Mucosa of rectum (tissue), 2 donors: ENCODE measurements around the gene MOV10.
"Not testable (repeated sequence)": the region's sequence is repeated elsewhere in the genome, so short reads cannot be mapped to it uniquely, and the experiment has no call there.

Experiments
- H3K27ac ChIP-seq, 2 donors: one replicate each; pipeline ENCODE4 v1.7.0; 2013; ENCODE audit warnings: inconsistent platforms in 2 of 2, low read depth in 2 of 2, low read length in 2 of 2
- H3K27me3 ChIP-seq, 2 donors: one replicate each; pipeline ENCODE4 v1.7.0; 2013; ENCODE audit warnings: low read length in 2 of 2; ENCODE audit not compliant: control insufficient read depth in 2 of 2, insufficient read depth in 2 of 2
- H3K36me3 ChIP-seq, 2 donors: one replicate each; pipeline ENCODE4 v1.7.0; 2013; ENCODE audit warnings: low read length in 2 of 2; ENCODE audit not compliant: control insufficient read depth in 2 of 2, insufficient read depth in 2 of 2
- H3K4me1 ChIP-seq, 2 donors: one replicate each; pipeline ENCODE4 v1.7.0; 2013; ENCODE audit warnings: low read length in 2 of 2, mild to moderate bottlenecking in 1 of 2; ENCODE audit not compliant: control insufficient read depth in 2 of 2, insufficient read depth in 2 of 2
- H3K4me3 ChIP-seq, 2 donors: one replicate each; pipeline ENCODE4 v1.7.0; 2013; ENCODE audit warnings: low read length in 2 of 2
- H3K9ac ChIP-seq, 2 donors: one replicate each; pipeline ENCODE4 v1.7.0; 2013; ENCODE audit warnings: low read length in 2 of 2, low read depth in 1 of 2, mild to moderate bottlenecking in 1 of 2
- H3K9me3 ChIP-seq, 2 donors: one replicate each; pipeline ENCODE4 v1.7.0; 2013; ENCODE audit warnings: low read length in 2 of 2; ENCODE audit not compliant: control insufficient read depth in 2 of 2
- donor health status: healthy.
- donor health status: Normal muscosa, but diverticular disease.

Gene MOV10

GRCh38 chr1:112637254-112638109 lies 37.0 kb upstream of the MOV10 start:
- no peaks in the 10 kb centered on the region for H3K27me3 ChIP-seq
- H3K9ac ChIP-seq = no peak overlapping the region
- no peak overlapping the region for H3K4me3 ChIP-seq
- H3K27ac ChIP-seq = no peak overlapping the region
- no peaks in the 10 kb centered on the region for H3K36me3 ChIP-seq
- no peaks in the 10 kb centered on the region for H3K9me3 ChIP-seq
- H3K4me1 ChIP-seq = peaks cover 9 to 11% of the 10 kb centered on the region in 2 donors

GRCh38 chr1:112638110-112638428 lies 36.4 kb upstream of the MOV10 start:
- no peak overlapping the region for H3K27ac ChIP-seq
- H3K9me3 ChIP-seq = no peaks in the 10 kb centered on the region
- H3K36me3 ChIP-seq = no peaks in the 10 kb centered on the region
- H3K4me3 ChIP-seq = no peak overlapping the region
- no peak overlapping the region for H3K9ac ChIP-seq
- H3K27me3 ChIP-seq = no peaks in the 10 kb centered on the region
- H3K4me1 ChIP-seq = peaks cover 9 to 11% of the 10 kb centered on the region in 2 donors

GRCh38 chr1:112640437-112640836 lies 34.0 kb upstream of the MOV10 start:
- H3K9ac ChIP-seq = not testable (repeated sequence)

GRCh38 chr1:112643080-112643479 lies 31.4 kb upstream of the MOV10 start:
- Histone ChIP-seq H3K27me3 (no peaks in the 10 kb centered on the region), H3K4me1 (no peaks in the 10 kb centered on the region), H3K9ac (no peak overlapping the region), H3K9me3 (no peaks in the 10 kb centered on the region), H3K36me3 (peaks cover 3 to 8% of the 10 kb centered on the region in 2 donors), H3K4me3 (no peak overlapping the region), H3K27ac (no peak overlapping the region)

More at GRCh38 chr1:112640437-112640836, 34.0 kb upstream of the MOV10 start:
- H3K4me3 ChIP-seq, H3K4me1 ChIP-seq, H3K27me3 ChIP-seq, H3K9me3 ChIP-seq, H3K36me3 ChIP-seq, H3K27ac ChIP-seq: not testable (repeated sequence)

GRCh38 chr1:112646225-112646624 lies 28.2 kb upstream of the MOV10 start:
- Histone ChIP-seq H3K36me3 (peaks cover 23 to 25% of the 10 kb centered on the region in 2 donors), H3K27ac (no peak overlapping the region), H3K4me3 (no peak overlapping the region), H3K27me3 (no peaks in the 10 kb centered on the region), H3K9me3 (no peaks in the 10 kb centered on the region), H3K9ac (no peak overlapping the region), H3K4me1 (no peaks in the 10 kb centered on the region)

- Histone ChIP-seq H3K27ac (no peak overlapping the region), H3K4me3 (no peak overlapping the region), H3K4me1 (no peaks in the 10 kb centered on the region), H3K9ac (no peak overlapping the region), H3K27me3 (no peaks in the 10 kb centered on the region), H3K36me3 (peaks cover 32 to 37% of the 10 kb centered on the region in 2 donors), H3K9me3 (no peaks in the 10 kb centered on the region)
Measured at GRCh38 chr1:112651205-112651604, 23.3 kb upstream of the MOV10 start.

- Histone ChIP-seq H3K36me3 (peaks cover 51 to 73% of the 10 kb centered on the region in 2 donors), H3K27me3 (no peaks in the 10 kb centered on the region), H3K27ac (no peak overlapping the region), H3K9ac (no peak overlapping the region), H3K4me3 (no peak overlapping the region), H3K4me1 (no peaks in the 10 kb centered on the region), H3K9me3 (no peaks in the 10 kb centered on the region)
Measured at GRCh38 chr1:112665857-112666256, 8.6 kb upstream of the MOV10 start.

- H3K9me3 ChIP-seq = no peaks in the 10 kb centered on the region
- no peaks in the 10 kb centered on the region for H3K27me3 ChIP-seq
- no peaks in the 10 kb centered on the region for H3K4me1 ChIP-seq
- H3K27ac ChIP-seq = no peak overlapping the region
- H3K9ac ChIP-seq = no peak overlapping the region
- no peak overlapping the region for H3K4me3 ChIP-seq
- H3K36me3 ChIP-seq = peaks cover 55 to 73% of the 10 kb centered on the region in 2 donors
Measured at GRCh38 chr1:112666946-112667345, 7.5 kb upstream of the MOV10 start.

GRCh38 chr1:112672009-112672408 lies 2.5 kb upstream of the MOV10 start:
- H3K36me3 ChIP-seq = peaks cover 32 to 48% of the 10 kb centered on the region in 2 donors
- no peak overlapping the region for H3K27ac ChIP-seq
- H3K9ac ChIP-seq = no peak overlapping the region

GRCh38 chr1:112672842-112673241 lies 1.6 kb upstream of the MOV10 start:
- Histone ChIP-seq H3K27ac (no peak overlapping the region), H3K4me3 (no peak overlapping the region), H3K36me3 (peaks cover 30 to 40% of the 10 kb centered on the region in 2 donors), H3K9me3 (no peaks in the 10 kb centered on the region), H3K27me3 (no peaks in the 10 kb centered on the region), H3K4me1 (peaks cover 16 to 21% of the 10 kb centered on the region in 2 donors), H3K9ac (no peak overlapping the region)

More at GRCh38 chr1:112672009-112672408, 2.5 kb upstream of the MOV10 start:
- Histone ChIP-seq H3K27me3 (no peaks in the 10 kb centered on the region), H3K4me1 (peaks cover 16 to 21% of the 10 kb centered on the region in 2 donors), H3K9me3 (no peaks in the 10 kb centered on the region), H3K4me3 (no peak overlapping the region)
